ENCODE results near the gene GZMM.

DNA sequence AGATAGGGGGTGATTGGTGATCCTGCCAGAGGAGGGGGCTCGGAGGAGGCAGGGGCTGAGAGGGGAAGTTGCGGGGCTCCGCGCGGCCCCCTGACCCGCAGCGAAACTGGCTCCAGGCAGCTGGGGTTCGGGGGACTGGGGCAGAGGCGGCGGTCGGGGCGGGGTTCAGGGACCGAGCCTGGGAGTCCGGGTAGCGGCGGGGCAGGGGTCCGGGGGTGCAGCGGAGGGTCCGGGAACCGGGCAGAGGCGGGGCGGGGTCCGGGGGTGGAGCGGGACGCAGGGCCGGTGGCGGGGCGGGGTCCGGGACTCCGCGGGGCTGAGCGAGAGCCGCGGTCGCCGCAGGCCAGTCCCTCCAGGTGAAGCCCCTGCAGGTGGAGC is 46.4 kb upstream of the GZMM start:
- TF ChIP-seq POLR2A (IDR thresholded peaks at IDR 0.05) = no peak
- TF ChIP-seq, protein P1, sequence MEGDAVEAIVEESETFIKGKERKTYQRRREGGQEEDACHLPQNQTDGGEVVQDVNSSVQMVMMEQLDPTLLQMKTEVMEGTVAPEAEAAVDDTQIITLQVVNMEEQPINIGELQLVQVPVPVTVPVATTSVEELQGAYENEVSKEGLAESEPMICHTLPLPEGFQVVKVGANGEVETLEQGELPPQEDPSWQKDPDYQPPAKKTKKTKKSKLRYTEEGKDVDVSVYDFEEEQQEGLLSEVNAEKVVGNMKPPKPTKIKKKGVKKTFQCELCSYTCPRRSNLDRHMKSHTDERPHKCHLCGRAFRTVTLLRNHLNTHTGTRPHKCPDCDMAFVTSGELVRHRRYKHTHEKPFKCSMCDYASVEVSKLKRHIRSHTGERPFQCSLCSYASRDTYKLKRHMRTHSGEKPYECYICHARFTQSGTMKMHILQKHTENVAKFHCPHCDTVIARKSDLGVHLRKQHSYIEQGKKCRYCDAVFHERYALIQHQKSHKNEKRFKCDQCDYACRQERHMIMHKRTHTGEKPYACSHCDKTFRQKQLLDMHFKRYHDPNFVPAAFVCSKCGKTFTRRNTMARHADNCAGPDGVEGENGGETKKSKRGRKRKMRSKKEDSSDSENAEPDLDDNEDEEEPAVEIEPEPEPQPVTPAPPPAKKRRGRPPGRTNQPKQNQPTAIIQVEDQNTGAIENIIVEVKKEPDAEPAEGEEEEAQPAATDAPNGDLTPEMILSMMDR (IDR thresholded peaks at IDR 0.05) = no peak
